Esophagus squamous epithelium (tissue), 5 donors: ENCODE measurements around the gene SOCS6. TPM values are rescaled to one million over a fixed set of nuclear protein-coding genes. Genes with fewer than 3 reads are reported as not detected.

Experiments used
- DNase-seq: peaks from one replicate; lab custom pipeline; 2025; lab: John Stamatoyannopoulos, UW
- H3K27ac ChIP-seq, 4 donors: fragments of 200-600 bp; sonication (generic); one replicate each; pipeline ENCODE4 v1.5.1; 2016 to 2019; ENCODE audit warnings: mild to moderate bottlenecking in 1 of 4
- H3K27me3 ChIP-seq, 4 donors: fragments of 200-600 bp; sonication (generic); 1 replicate in 3 of 4; 2 replicates in 1 of 4; pipeline versions ENCODE4 v1.5.1 to v1.6.0; 2017 to 2021; ENCODE audit warnings: antibody characterized with exemption in 1 of 4
- H3K36me3 ChIP-seq, 3 donors: fragments of 200-600 bp; sonication (generic); one replicate each; pipeline ENCODE4 v1.5.1; 2016 to 2019
- H3K4me1 ChIP-seq, 3 donors: fragments of 200-600 bp; sonication (generic); one replicate each; pipeline ENCODE4 v1.5.1; 2017 to 2019
- H3K4me3 ChIP-seq, 4 donors: fragments of 200-600 bp; sonication (generic); 1 replicate in 3 of 4; 2 replicates in 1 of 4; pipeline ENCODE4 v1.5.1; 2016 to 2019; ENCODE audit warnings: mild to moderate bottlenecking in 2 of 4, moderate library complexity in 1 of 4
- H3K9me3 ChIP-seq, 3 donors: fragments of 200-600 bp; sonication (generic); one replicate each; pipeline ENCODE4 v1.5.1; 2016 to 2019
- CTCF ChIP-seq, 6 experiments: fragments of 450-650 bp in 4 of 6; fragments of 200-600 bp in 2 of 6; sonication (generic) in 2 of 6; IDR thresholded peaks; one replicate each; pipeline ENCODE4 v1.5.1; 2016 to 2019; ENCODE audit warnings: antibody characterized with exemption in 6 of 6, mild to moderate bottlenecking in 4 of 6, moderate library complexity in 4 of 6
- POLR2A ChIP-seq, 4 donors: fragments of 450-650 bp; IDR thresholded peaks; one replicate each; pipeline ENCODE4 v1.6.1; 2017; ENCODE audit warnings: antibody characterized with exemption in 4 of 4, mild to moderate bottlenecking in 4 of 4, moderate library complexity in 3 of 4
- WGBS, 2 donors: methylation state at CpG; one replicate each; pipeline ENCODE4 v1.1.5; 2018; 5-methylcytosine and 5-hydroxymethylcytosine counted together
- intact Hi-C: fragments of 100-400 bp; cut with DNase I; formaldehyde crosslinking; loops from one replicate; pipeline ENCODE4 v1.15.0; 2022
- total RNA-seq, 4 donors: library from RNA; depleted of rRNA; stranded (reverse); fragments of >200 nt; gene quantifications; one replicate each; pipeline ENCODE4 v1.1.0, GENCODE V29; 2016
- donor health status: DM: yes; HTN: yes; CAD: no.

SOCS6 gene
- total RNA-seq, 4 donors from 2014 or later, result 18.8 to 23.2 (median 19.9) TPM

GRCh38 chr18:70288171-70288850 is 534 bp upstream of the SOCS6 start:
- H3K27me3 ChIP-seq, result no peaks in the 10 kb centered on the region

GRCh38 chr18:70289351-70290312 is 787 bp downstream of the SOCS6 start:
- H3K4me3 ChIP-seq, result peak overlapping the region; percentile 68 to 89 (median 84)
- H3K36me3 ChIP-seq, result no peaks in the 10 kb centered on the region
- 3 to 7% methylated on average over 8 to 14 of the region's 87 CpGs for WGBS, 2 donors
- no peaks in the 10 kb centered on the region for H3K9me3 ChIP-seq
- peaks cover 0 to 54% (median 26%) of the 10 kb centered on the region in 3 donors for H3K4me1 ChIP-seq
- no peaks in the 10 kb centered on the region for H3K27me3 ChIP-seq
- peak overlapping the region; percentile 81 to 96 (median 94) for H3K27ac ChIP-seq
- intact Hi-C loops, result loop anchor here (10.0 kb wide), 1 partner anchor 85 kb away; the partner anchor contains the start of gene RTTN
- TF ChIP-seq CTCF (IDR thresholded peaks at IDR 0.05) (no peak), POLR2A (IDR thresholded peaks at IDR 0.05) (no peak)
- no peak for DNase-seq

More at GRCh38 chr18:70288171-70288850, 534 bp upstream of the SOCS6 start:
- WGBS, 2 donors, result 6 to 14% methylated on average over 8 to 12 of the region's 50 CpGs
- no peak for DNase-seq
- TF ChIP-seq POLR2A (IDR thresholded peaks at IDR 0.05), result no peak
- no peak for TF ChIP-seq CTCF (IDR thresholded peaks at IDR 0.05)
- Histone ChIP-seq H3K27ac (peak overlapping the region; percentile 81 to 96 (median 94)), H3K9me3 (no peaks in the 10 kb centered on the region), H3K4me1 (peaks cover 0 to 41% (median 26%) of the 10 kb centered on the region in 3 donors), H3K4me3 (peak overlapping the region; percentile 68 to 89 (median 84)), H3K36me3 (no peaks in the 10 kb centered on the region)
- intact Hi-C loops, result no loop called here

- no peak for DNase-seq
- Histone ChIP-seq H3K27ac (peak overlapping the region; percentile 81 to 96 (median 94)), H3K4me3 (peak overlapping the region; percentile 68 to 89 (median 84)), H3K4me1 (peaks cover 0 to 64% (median 26%) of the 10 kb centered on the region in 3 donors), H3K36me3 (no peaks in the 10 kb centered on the region), H3K9me3 (no peaks in the 10 kb centered on the region), H3K27me3 (no peaks in the 10 kb centered on the region)
- TF ChIP-seq CTCF (IDR thresholded peaks at IDR 0.05), result no peak
- no peak for TF ChIP-seq POLR2A (IDR thresholded peaks at IDR 0.05)
- 61 to 63% methylated on average over 8 to 11 of the region's 11 CpGs for WGBS, 2 donors
- intact Hi-C loops, result loop anchor here (10.0 kb wide), 1 partner anchor 86 kb away; the partner anchor contains the start of gene RTTN
Observed at GRCh38 chr18:70290482-70291294, 1.8 kb downstream of the SOCS6 start.

GRCh38 chr18:70291295-70291574 is 2.4 kb downstream of the SOCS6 start:
- TF ChIP-seq CTCF (IDR thresholded peaks at IDR 0.05), result no peak
- Histone ChIP-seq H3K27ac (no peak overlapping the region), H3K27me3 (no peaks in the 10 kb centered on the region), H3K9me3 (no peaks in the 10 kb centered on the region), H3K4me3 (peak overlapping the region in 1 of 4 donors; percentile 89), H3K36me3 (no peaks in the 10 kb centered on the region), H3K4me1 (peaks cover 2 to 70% (median 31%) of the 10 kb centered on the region in 3 donors)
- WGBS, 2 donors, result 47 to 74% methylated on average over 2 of the region's 2 CpGs
- intact Hi-C loops, result loop anchor here (10.0 kb wide), 1 partner anchor 86 kb away; the partner anchor contains the start of gene RTTN
- DNase-seq, result no peak
